Measurements from ENCODE around the gene SLC44A1.

GRCh38 chr9:105275938-105276337, 31.5 kb downstream of the SLC44A1 start:
- TF ChIP-seq CTCF (IDR thresholded peaks at IDR 0.05): no peak
- TF ChIP-seq POLR2A (IDR thresholded peaks at IDR 0.05): no peak

Measured in adrenal gland (tissue), 5 donors.